Astrocyte of the cerebellum (primary cell): ENCODE results near the gene MAIP1.

Source experiments
- DNase-seq: peaks from one replicate; pipeline ENCODE4 v3.0.0-alpha.2; 2011; ENCODE audit warnings: low read depth
- H3K4me3 ChIP-seq: 2 replicates; pipeline ENCODE4 v1.5.1; 2011; ENCODE audit warnings: mild to moderate bottlenecking, low read depth, low read length, moderate library complexity
- in situ Hi-C: cut with HindIII; loops from 2 replicates; pipeline ENCODE4 v1.10.0; 2017; ENCODE audit warnings: low sequenced_read_pairs
- TF ChIP-seq, protein P1 (sequence below): IDR thresholded peaks from 2 replicates; pipeline ENCODE4 v1.5.1; 2012; ENCODE audit warnings: low read length, low read depth, moderate library complexity, mild to moderate bottlenecking; ENCODE audit errors: missing control alignments

Gene MAIP1

DNA sequence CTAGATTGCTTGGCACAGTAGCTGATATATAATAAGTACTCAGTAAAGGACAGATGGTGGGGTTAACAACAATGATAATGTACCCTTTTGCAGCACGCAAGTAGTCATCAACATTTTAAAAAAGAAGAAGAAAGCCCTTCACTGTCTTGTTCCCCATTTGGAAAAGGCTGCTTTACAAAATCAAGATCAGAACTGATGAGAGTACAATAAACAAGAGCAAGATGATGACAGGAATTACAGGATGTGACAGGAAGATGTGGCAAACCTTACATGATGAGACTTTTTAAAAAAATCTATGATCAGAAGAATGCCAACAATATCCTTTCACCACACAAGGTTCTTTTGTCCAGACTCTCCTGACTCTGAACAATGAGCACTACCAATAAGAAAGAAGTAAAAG is 9.2 kb upstream of the MAIP1 start:
- TF ChIP-seq, protein P1, sequence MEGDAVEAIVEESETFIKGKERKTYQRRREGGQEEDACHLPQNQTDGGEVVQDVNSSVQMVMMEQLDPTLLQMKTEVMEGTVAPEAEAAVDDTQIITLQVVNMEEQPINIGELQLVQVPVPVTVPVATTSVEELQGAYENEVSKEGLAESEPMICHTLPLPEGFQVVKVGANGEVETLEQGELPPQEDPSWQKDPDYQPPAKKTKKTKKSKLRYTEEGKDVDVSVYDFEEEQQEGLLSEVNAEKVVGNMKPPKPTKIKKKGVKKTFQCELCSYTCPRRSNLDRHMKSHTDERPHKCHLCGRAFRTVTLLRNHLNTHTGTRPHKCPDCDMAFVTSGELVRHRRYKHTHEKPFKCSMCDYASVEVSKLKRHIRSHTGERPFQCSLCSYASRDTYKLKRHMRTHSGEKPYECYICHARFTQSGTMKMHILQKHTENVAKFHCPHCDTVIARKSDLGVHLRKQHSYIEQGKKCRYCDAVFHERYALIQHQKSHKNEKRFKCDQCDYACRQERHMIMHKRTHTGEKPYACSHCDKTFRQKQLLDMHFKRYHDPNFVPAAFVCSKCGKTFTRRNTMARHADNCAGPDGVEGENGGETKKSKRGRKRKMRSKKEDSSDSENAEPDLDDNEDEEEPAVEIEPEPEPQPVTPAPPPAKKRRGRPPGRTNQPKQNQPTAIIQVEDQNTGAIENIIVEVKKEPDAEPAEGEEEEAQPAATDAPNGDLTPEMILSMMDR, result no peak
- H3K4me3 ChIP-seq, result no peak overlapping the region
- in situ Hi-C loops, result no loop called here
- DNase-seq, result no peak

DNA sequence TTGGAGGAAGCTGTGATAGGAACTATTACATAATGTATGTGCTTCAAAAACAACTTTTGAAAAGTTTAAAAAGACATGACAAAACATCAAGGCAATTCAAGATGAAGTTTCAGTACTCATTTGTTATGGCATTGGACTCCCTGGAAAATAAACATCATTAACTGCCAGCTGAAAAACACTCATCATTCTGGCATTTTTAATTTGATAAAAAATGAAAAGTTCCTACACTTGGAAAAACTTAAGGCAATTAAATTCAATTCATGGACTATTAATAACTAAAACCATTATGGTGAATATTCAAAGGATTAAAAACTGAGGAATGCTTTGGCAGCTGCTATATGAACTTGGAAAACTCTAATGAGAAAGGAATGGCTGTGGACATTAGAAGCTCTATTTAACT is 8.5 kb upstream of the MAIP1 start:
- no peak for DNase-seq
- H3K4me3 ChIP-seq, result no peak overlapping the region
- TF ChIP-seq, protein P1, result no peak
- in situ Hi-C loops, result no loop called here

DNA sequence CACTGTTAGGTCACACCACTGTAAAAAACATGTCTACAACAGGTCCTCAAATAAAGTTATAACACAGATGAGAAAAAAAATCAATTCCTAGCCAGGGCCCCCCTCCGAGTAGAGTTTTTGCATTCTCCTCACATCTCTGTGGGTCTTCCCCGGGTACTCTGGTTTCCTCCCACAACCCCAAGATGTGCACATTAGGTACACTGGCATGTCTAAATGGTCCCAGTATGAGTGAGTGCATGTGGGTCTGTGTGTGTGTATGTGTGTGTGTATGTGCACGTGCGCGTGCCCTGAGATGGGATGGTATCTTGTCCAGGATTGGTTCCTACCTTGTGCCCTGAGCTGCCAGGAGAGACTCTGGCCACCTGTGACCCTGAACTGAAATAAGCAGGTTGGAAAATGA is 5.0 kb upstream of the MAIP1 start:
- TF ChIP-seq, protein P1, result no peak
- in situ Hi-C loops, result no loop called here
- no peak for DNase-seq
- no peak overlapping the region for H3K4me3 ChIP-seq

DNA sequence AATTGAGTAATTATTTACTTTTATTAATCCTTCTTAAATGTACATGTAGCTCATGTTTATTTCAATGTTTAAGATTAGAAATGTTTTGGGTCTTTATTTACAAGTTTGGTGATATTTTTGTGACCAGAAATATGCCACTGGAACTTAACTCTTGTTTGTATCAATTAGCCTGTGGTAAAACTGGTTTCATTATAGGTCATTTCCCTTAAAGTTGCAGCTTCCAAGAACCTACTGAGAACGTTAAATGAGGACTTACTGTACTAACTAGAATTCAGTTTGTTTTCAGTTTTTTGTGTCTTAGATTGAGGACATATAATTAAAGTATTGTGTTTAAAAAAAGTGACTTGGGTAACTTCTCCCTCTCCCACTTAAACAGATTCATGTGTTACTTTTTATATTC is 4.4 kb upstream of the MAIP1 start:
- TF ChIP-seq, protein P1, result no peak
- no peak for DNase-seq
- no peak overlapping the region for H3K4me3 ChIP-seq
- in situ Hi-C loops, result no loop called here

DNA sequence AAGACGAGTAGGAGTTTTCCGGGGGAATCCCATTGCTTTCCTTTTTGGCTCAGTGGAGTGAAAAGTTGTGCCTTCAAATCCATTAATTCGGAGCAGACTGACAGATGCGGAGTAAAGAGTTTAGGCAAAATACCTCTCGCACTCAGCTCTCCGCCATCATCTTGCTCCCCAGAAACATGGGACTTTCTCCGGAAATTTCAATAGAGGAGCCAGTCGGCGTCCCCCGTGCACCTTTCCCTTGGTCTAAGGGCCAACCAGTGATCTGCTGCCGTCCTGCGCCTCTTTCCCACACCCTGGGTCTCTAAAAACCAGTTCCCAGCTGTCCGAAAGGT is 409 bp upstream of the MAIP1 start:
- TF ChIP-seq, protein P1, result no peak
- in situ Hi-C loops, result no loop called here
- peak overlapping the region; percentile 96 for H3K4me3 ChIP-seq
- DNase-seq, result no peak

DNA sequence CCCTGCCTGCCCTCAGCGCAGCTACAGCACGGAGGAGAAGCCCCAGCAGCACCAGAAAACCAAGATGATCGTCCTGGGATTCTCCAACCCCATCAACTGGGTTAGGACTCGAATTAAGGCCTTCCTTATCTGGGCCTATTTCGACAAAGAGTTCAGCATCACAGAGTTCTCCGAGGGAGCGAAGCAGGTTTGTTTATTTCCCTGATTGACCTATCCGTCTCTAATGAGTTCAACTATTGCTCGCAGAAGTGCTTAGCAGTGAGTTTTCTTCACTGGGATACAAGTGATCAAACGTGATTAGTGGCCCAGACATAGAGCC is 639 bp downstream of the MAIP1 start:
- H3K4me3 ChIP-seq, result peak overlapping the region; percentile 96
- in situ Hi-C loops, result no loop called here
- TF ChIP-seq, protein P1, result no peak
- DNase-seq, result no peak

DNA sequence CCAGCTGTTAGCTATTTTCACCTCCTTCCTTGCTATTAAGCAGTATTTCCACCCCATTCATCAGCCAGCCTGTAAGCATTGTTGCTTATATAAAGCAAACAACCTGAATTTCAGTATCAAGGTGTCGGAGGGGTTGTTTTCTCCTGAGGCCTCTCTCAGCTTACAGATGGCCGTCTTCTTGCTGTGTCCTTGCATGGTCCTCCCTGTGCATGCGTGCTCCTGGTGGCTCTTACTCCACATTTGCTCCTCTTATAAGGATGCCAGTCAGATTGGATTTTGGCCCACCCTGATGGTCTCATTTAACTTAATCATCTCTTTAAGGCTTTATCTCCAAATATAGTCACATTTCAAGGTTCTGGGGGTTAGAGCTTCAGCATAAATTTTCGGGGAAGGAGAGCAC is 2.6 kb downstream of the MAIP1 start:
- in situ Hi-C loops, result no loop called here
- TF ChIP-seq, protein P1, result no peak
- H3K4me3 ChIP-seq, result no peak overlapping the region
- no peak for DNase-seq
